HCT116 (cell line): Measurements from ENCODE around the gene SHISAL1. TPM values are rescaled to one million over a fixed set of nuclear protein-coding genes. Genes with fewer than 3 reads are reported as not detected.

ENCODE experiments used
- ATAC-seq: fragments of 200-7000 bp; cut with Tn5 transposase; 2 replicates; pipeline ENCODE4 v1.9.1; 2020; ENCODE audit warnings: mild to moderate bottlenecking, moderate library complexity
- BruUV-seq: library from RNA; stranded (reverse); fragments of 400-500 nt; replicated peaks from 2 replicates; lab custom pipeline; 2021; lab: Mats Ljungman, UMichigan
- CTCF ChIA-PET: fragments of 300-600 bp; sonication (Branson Sonifier 250); formaldehyde crosslinking; loops from one replicate; lab custom pipeline; 2021; ENCODE audit warnings: antibody characterized with exemption; lab: Charles Lee
- POLR2A ChIA-PET: fragments of 300-600, 350-600 bp; sonication (Branson Sonifier 250); formaldehyde crosslinking; loops from one replicate; lab custom pipeline; 2021; ENCODE audit warnings: antibody characterized with exemption; lab: Charles Lee
- RAD21 ChIA-PET, 2 experiments: fragments of 300-600 bp; sonication (Branson Sonifier 250); formaldehyde crosslinking; loops; one replicate each; lab custom pipeline; 2023; ENCODE audit warnings: low total read pairs in 2 of 2; ENCODE audit not compliant: uncharacterized antibody in 2 of 2, unreplicated experiment in 2 of 2, low non-redundant PET in 1 of 2; lab: Charles Lee
- DNase-seq: peaks from one replicate; pipeline ENCODE4 v3.0.0-alpha.2; 2010; ENCODE audit warnings: low read depth, low spot score
- H2AFZ ChIP-seq: fragments of 200-600 bp; shearing (Covaris generic), sonication (generic); 2 replicates; pipeline ENCODE4 v1.6.1; 2017; ENCODE audit warnings: low read depth, mixed run types, mixed read lengths, antibody characterized with exemption, low read length; ENCODE audit not compliant: poor library complexity, severe bottlenecking
- H3K27ac ChIP-seq: 2 replicates; pipeline ENCODE4 v1.5.1; 2012; ENCODE audit warnings: low read depth, low read length
- H3K27me3 ChIP-seq: fragments of 200-600 bp; sonication (generic); 2 replicates; pipeline ENCODE4 v1.6.1; 2016; ENCODE audit warnings: mixed run types, low read length, mixed read lengths; ENCODE audit not compliant: insufficient read depth
- H3K36me3 ChIP-seq, 2 experiments: fragments of 200-500 bp in 1 of 2; fragments of 200-600 bp in 1 of 2; sonication (Bioruptor generic) in 1 of 2; sonication (generic) in 1 of 2; 2 replicates each; pipeline versions ENCODE4 v1.5.1 to v1.6.1; 2014 to 2016; ENCODE audit warnings: low read length in 2 of 2, inconsistent platforms in 1 of 2, mixed read lengths in 1 of 2, mixed run types in 1 of 2; ENCODE audit not compliant: insufficient read depth in 2 of 2, control insufficient read depth in 1 of 2
- H3K4me1 ChIP-seq, 2 experiments: fragments of 200-600 bp in 1 of 2; sonication (generic) in 1 of 2; 2 replicates each; pipeline versions ENCODE4 v1.5.1 to v1.6.1; 2012 to 2017; ENCODE audit warnings: low read length in 2 of 2, inconsistent platforms in 1 of 2, mild to moderate bottlenecking in 1 of 2, mixed read lengths in 1 of 2, mixed run types in 1 of 2, moderate library complexity in 1 of 2; ENCODE audit not compliant: insufficient read depth in 2 of 2, control insufficient read depth in 1 of 2
- H3K4me2 ChIP-seq: fragments of 200-600 bp; sonication (generic); 2 replicates; pipeline ENCODE4 v1.6.1; 2017; ENCODE audit warnings: mixed run types, low read length, mixed read lengths
- H3K4me3 ChIP-seq, 2 experiments: fragments of 200-600 bp in 1 of 2; sonication (generic) in 1 of 2; replicated peaks in 1 of 2; 2 replicates each; pipeline ENCODE4 v1.5.1; 2011 to 2016; ENCODE audit warnings: low read length in 2 of 2, control low read depth in 1 of 2, low read depth in 1 of 2, mild to moderate bottlenecking in 1 of 2, mixed read lengths in 1 of 2, mixed run types in 1 of 2
- H3K79me2 ChIP-seq: fragments of 200-600 bp; sonication (generic); 2 replicates; pipeline ENCODE4 v1.6.1; 2017; ENCODE audit warnings: mild to moderate bottlenecking, mixed run types, low read length, moderate library complexity, mixed read lengths; ENCODE audit not compliant: insufficient read depth
- H3K9ac ChIP-seq: fragments of 200-600 bp; sonication (generic); 2 replicates; pipeline ENCODE4 v1.6.1; 2016; ENCODE audit warnings: low read length, mixed read lengths
- H3K9me2 ChIP-seq: fragments of 200-600 bp; sonication (generic), shearing (Covaris generic); 2 replicates; pipeline ENCODE4 v1.6.1; 2017; ENCODE audit warnings: mixed run types, mild to moderate bottlenecking, moderate library complexity; ENCODE audit not compliant: insufficient read depth
- H3K9me3 ChIP-seq, 2 experiments: fragments of 200-500 bp in 1 of 2; fragments of 200-600 bp in 1 of 2; sonication (Bioruptor generic) in 1 of 2; sonication (generic) in 1 of 2; 2 replicates each; pipeline ENCODE4 v1.6.1; 2014 to 2017; ENCODE audit warnings: low read length in 2 of 2, mixed read lengths in 2 of 2, inconsistent platforms in 1 of 2, low read depth in 1 of 2, mild to moderate bottlenecking in 1 of 2, mixed run types in 1 of 2, moderate library complexity in 1 of 2; ENCODE audit not compliant: control insufficient read depth in 1 of 2, insufficient read depth in 1 of 2
- H4K20me1 ChIP-seq: fragments of 200-600 bp; sonication (generic), shearing (Covaris generic); 2 replicates; pipeline ENCODE4 v1.6.1; 2017; ENCODE audit warnings: mixed run types, mild to moderate bottlenecking, moderate library complexity; ENCODE audit not compliant: insufficient read depth
- ATF3 ChIP-seq: IDR thresholded peaks from 2 replicates; pipeline ENCODE4 v1.6.1; 2012
- CEBPB ChIP-seq: IDR thresholded peaks from 2 replicates; pipeline ENCODE4 v1.6.1; 2012; ENCODE audit warnings: low read depth
- EGR1 ChIP-seq: IDR thresholded peaks from 2 replicates; pipeline ENCODE4 v1.6.1; 2012; ENCODE audit warnings: low read depth
- ELF1 ChIP-seq: IDR thresholded peaks from 2 replicates; pipeline ENCODE4 v1.6.1; 2012; ENCODE audit warnings: low read depth, borderline replicate concordance
- EZH2 ChIP-seq: fragments of 200-600 bp; sonication (generic); IDR thresholded peaks from 2 replicates; pipeline ENCODE4 v1.6.1; 2017; ENCODE audit warnings: antibody characterized with exemption, mixed run types
- EZH2phosphoT487 ChIP-seq: fragments of 200-600 bp; IDR thresholded peaks from 2 replicates; pipeline ENCODE4 v1.6.1; 2018; ENCODE audit warnings: antibody characterized with exemption, borderline replicate concordance
- JUND ChIP-seq: IDR thresholded peaks from 2 replicates; pipeline ENCODE4 v1.6.1; 2012
- POLR2A ChIP-seq: IDR thresholded peaks from 2 replicates; pipeline ENCODE4 v1.7.0; 2011; ENCODE audit warnings: borderline replicate concordance; ENCODE audit not compliant: insufficient read depth, insufficient read length; ENCODE audit errors: extremely low read depth
- POLR2AphosphoS5 ChIP-seq: IDR thresholded peaks from 2 replicates; pipeline ENCODE4 v1.6.1; 2011; ENCODE audit warnings: mild to moderate bottlenecking, low read depth, low read length, moderate library complexity
- RAD21 ChIP-seq: IDR thresholded peaks from 2 replicates; pipeline ENCODE4 v1.6.1; 2012; ENCODE audit warnings: low read depth, mild to moderate bottlenecking
- SIN3A ChIP-seq: IDR thresholded peaks from 2 replicates; pipeline ENCODE4 v1.6.1; 2012; ENCODE audit warnings: low read depth
- SP1 ChIP-seq: IDR thresholded peaks from 2 replicates; pipeline ENCODE4 v1.6.1; 2012; ENCODE audit warnings: low read depth
- SRF ChIP-seq: IDR thresholded peaks from 2 replicates; pipeline ENCODE4 v1.6.1; 2012; ENCODE audit warnings: low read depth
- YY1 ChIP-seq: IDR thresholded peaks from 2 replicates; pipeline ENCODE4 v1.6.1; 2011; ENCODE audit warnings: low read length, low read depth, moderate library complexity, mild to moderate bottlenecking; ENCODE audit not compliant: insufficient replicate concordance; ENCODE audit errors: extremely low read depth
- ZFX ChIP-seq: fragments of 450-650 bp; IDR thresholded peaks from 2 replicates; pipeline ENCODE4 v1.6.1; 2017
- ZNF274 ChIP-seq: fragments of 200-500 bp; sonication (Bioruptor generic); IDR thresholded peaks from 2 replicates; pipeline ENCODE4 v1.6.1; 2014; ENCODE audit warnings: mild to moderate bottlenecking, low read depth, low read length, inconsistent platforms
- intact Hi-C: fragments of 100-400 bp; cut with micrococcal nuclease; formaldehyde crosslinking; loops from 2 replicates; pipeline ENCODE4 v1.10.0; 2022
- total RNA-seq: library from RNA; stranded (reverse); gene quantifications from one replicate; pipeline ENCODE4 v1.2.1, GENCODE V29; 2021; ENCODE audit not compliant: unreplicated experiment
- TF ChIP-seq, protein P1 (sequence below): IDR thresholded peaks from 2 replicates; pipeline ENCODE4 v1.6.1; 2012
- TF ChIP-seq, protein P2 (sequence below), 3 experiments: fragments of 200-600 bp in 1 of 3; sonication (generic) in 1 of 3; IDR thresholded peaks in 2 of 3; conservative IDR thresholded peaks in 1 of 3; 2 replicates each; pipeline ENCODE4 v1.5.1; 2012 to 2017; ENCODE audit warnings: low read depth in 2 of 3, low read length in 2 of 3, antibody characterized with exemption in 1 of 3, borderline replicate concordance in 1 of 3, control low read depth in 1 of 3, mild to moderate bottlenecking in 1 of 3, mixed read lengths in 1 of 3, mixed run types in 1 of 3, moderate library complexity in 1 of 3; ENCODE audit not compliant: insufficient read depth in 1 of 3
- TF ChIP-seq, protein P3 (sequence below): IDR thresholded peaks from 2 replicates; pipeline ENCODE4 v1.6.1; 2011; ENCODE audit warnings: mild to moderate bottlenecking, low read length, moderate library complexity; ENCODE audit not compliant: insufficient replicate concordance; ENCODE audit errors: extremely low read depth

Gene SHISAL1
- total RNA-seq, 1 experiment from 2014 or later, result not detected

GRCh38 chr22:44347549-44347948 is 34.8 kb upstream of the SHISAL1 start:
- TF ChIP-seq EZH2phosphoT487 (no peak), ELF1 (no peak), YY1 (no peak), CEBPB (no peak), EZH2 (no peak), JUND (no peak), SRF (no peak), ZNF274 (no peak), SP1 (no peak), SIN3A (no peak)
- TF ChIP-seq, all 23 proteins: peak for 0
- ChIA-PET POLR2A (no interaction called here), RAD21 (no interaction called here), CTCF (no interaction called here)
- Histone ChIP-seq H3K27me3 (peaks cover 4% of the 10 kb centered on the region; the same call in 1 of the 2 replicates), H3K4me2 (no peak overlapping the region), H3K4me1 (peaks cover 7 to 14% of the 10 kb centered on the region in 2 experiments), H4K20me1 (no peaks in the 10 kb centered on the region), H3K36me3 (no peaks in the 10 kb centered on the region), H3K9me3 (no peaks in the 10 kb centered on the region), H3K9ac (no peak overlapping the region), H3K4me3 (no peak overlapping the region), H2AFZ (no peak overlapping the region), H3K79me2 (no peaks in the 10 kb centered on the region), H3K9me2 (no peaks in the 10 kb centered on the region), H3K27ac (no peak overlapping the region)
- ATAC-seq (no peak), DNase-seq (no peak)
- BruUV-seq, result no TSS peak
- intact Hi-C loops, result no loop called here

DNA sequence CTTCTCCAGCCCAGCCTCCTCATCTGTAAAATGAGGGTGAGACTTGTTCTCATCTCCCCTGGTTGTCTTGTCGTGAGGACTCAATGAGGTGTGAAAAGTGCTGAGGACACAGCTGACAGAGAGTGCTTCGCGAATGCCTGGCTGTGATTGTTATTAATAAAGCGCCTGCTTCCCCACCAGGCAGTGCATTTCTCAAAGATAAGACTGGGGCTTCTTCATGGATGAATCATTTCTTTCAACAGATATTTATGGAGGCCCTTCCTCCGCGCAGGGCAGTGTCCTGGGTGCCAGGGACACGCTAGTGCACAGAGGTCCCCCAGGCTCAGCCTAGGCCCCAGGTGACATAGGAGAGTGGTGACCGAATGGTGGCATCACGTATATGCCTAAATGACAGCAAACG is 34.3 kb upstream of the SHISAL1 start:
- H3K36me3 ChIP-seq, result no peaks in the 10 kb centered on the region
- H3K4me2 ChIP-seq, result no peak overlapping the region
- H2AFZ ChIP-seq, result no peak overlapping the region
- peaks cover 4 to 12% of the 10 kb centered on the region in 2 experiments for H3K4me1 ChIP-seq
- peaks cover 4% of the 10 kb centered on the region; the same call in 1 of the 2 replicates for H3K27me3 ChIP-seq
- H3K9me2 ChIP-seq, result no peaks in the 10 kb centered on the region
- H3K9me3 ChIP-seq, result no peaks in the 10 kb centered on the region
- RAD21 ChIA-PET, result no interaction called here
- POLR2A ChIA-PET, result no interaction called here
- H3K79me2 ChIP-seq, result no peaks in the 10 kb centered on the region
- BruUV-seq, result no TSS peak
- intact Hi-C loops, result no loop called here
- no peak overlapping the region for H3K4me3 ChIP-seq
- CTCF ChIA-PET, result no interaction called here
- ATAC-seq, result no peak
- no peak for DNase-seq
- H4K20me1 ChIP-seq, result no peaks in the 10 kb centered on the region
- no peak overlapping the region for H3K27ac ChIP-seq
- H3K9ac ChIP-seq, result no peak overlapping the region
- TF ChIP-seq ELF1 (no peak), SP1 (no peak), EGR1 (no peak), SRF (no peak), RAD21 (no peak), POLR2A (no peak), ZFX (no peak), YY1 (no peak), ATF3 (no peak), POLR2AphosphoS5 (no peak)
- TF ChIP-seq, protein P1, sequence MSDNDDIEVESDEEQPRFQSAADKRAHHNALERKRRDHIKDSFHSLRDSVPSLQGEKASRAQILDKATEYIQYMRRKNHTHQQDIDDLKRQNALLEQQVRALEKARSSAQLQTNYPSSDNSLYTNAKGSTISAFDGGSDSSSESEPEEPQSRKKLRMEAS, result no peak
- TF ChIP-seq, protein P2, sequence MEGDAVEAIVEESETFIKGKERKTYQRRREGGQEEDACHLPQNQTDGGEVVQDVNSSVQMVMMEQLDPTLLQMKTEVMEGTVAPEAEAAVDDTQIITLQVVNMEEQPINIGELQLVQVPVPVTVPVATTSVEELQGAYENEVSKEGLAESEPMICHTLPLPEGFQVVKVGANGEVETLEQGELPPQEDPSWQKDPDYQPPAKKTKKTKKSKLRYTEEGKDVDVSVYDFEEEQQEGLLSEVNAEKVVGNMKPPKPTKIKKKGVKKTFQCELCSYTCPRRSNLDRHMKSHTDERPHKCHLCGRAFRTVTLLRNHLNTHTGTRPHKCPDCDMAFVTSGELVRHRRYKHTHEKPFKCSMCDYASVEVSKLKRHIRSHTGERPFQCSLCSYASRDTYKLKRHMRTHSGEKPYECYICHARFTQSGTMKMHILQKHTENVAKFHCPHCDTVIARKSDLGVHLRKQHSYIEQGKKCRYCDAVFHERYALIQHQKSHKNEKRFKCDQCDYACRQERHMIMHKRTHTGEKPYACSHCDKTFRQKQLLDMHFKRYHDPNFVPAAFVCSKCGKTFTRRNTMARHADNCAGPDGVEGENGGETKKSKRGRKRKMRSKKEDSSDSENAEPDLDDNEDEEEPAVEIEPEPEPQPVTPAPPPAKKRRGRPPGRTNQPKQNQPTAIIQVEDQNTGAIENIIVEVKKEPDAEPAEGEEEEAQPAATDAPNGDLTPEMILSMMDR (IDR thresholded peaks at IDR 0.05 in 2 of 3, conservative IDR thresholded peaks at IDR 0.05 in 1 of 3; ENCODE audit: borderline replicate concordance in 1 of 3, insufficient read depth in 1 of 3, low read depth in 2 of 3, low read length in 2 of 3), result no peak
- TF ChIP-seq, protein P3, sequence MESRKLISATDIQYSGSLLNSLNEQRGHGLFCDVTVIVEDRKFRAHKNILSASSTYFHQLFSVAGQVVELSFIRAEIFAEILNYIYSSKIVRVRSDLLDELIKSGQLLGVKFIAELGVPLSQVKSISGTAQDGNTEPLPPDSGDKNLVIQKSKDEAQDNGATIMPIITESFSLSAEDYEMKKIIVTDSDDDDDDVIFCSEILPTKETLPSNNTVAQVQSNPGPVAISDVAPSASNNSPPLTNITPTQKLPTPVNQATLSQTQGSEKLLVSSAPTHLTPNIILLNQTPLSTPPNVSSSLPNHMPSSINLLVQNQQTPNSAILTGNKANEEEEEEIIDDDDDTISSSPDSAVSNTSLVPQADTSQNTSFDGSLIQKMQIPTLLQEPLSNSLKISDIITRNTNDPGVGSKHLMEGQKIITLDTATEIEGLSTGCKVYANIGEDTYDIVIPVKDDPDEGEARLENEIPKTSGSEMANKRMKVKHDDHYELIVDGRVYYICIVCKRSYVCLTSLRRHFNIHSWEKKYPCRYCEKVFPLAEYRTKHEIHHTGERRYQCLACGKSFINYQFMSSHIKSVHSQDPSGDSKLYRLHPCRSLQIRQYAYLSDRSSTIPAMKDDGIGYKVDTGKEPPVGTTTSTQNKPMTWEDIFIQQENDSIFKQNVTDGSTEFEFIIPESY, result no peak
